Panc1 (cell line): ENCODE data around the gene GRM3. TPM values are rescaled to one million over a fixed set of nuclear protein-coding genes. Genes with fewer than 3 reads are reported as not detected.

Experiments used
- ATAC-seq: fragments of 200-7000 bp; cut with Tn5 transposase; 2 replicates; pipeline ENCODE4 v1.9.1; 2020; ENCODE audit warnings: mild to moderate bottlenecking, moderate library complexity
- BruUV-seq: library from RNA; stranded (reverse); fragments of 400-500 nt; replicated peaks from 2 replicates; lab custom pipeline; 2021; lab: Mats Ljungman, UMichigan
- CTCF ChIA-PET: fragments of 300-600 bp; sonication (Branson Sonifier 250); formaldehyde crosslinking; loops from one replicate; lab custom pipeline; 2022; ENCODE audit warnings: antibody characterized with exemption; lab: Charles Lee
- POLR2A ChIA-PET: fragments of 300-600 bp; sonication (Branson Sonifier 250); formaldehyde crosslinking; loops from one replicate; lab custom pipeline; 2022; ENCODE audit warnings: antibody characterized with exemption; lab: Charles Lee
- DNase-seq: peaks from one replicate; pipeline ENCODE4 v3.0.0-alpha.2; 2010; ENCODE audit warnings: low read depth, low spot score
- H3K27ac ChIP-seq: 2 replicates; pipeline ENCODE4 v1.5.1; 2011; ENCODE audit warnings: mild to moderate bottlenecking, low read length, inconsistent platforms
- H3K27me3 ChIP-seq: fragments of 200-500 bp; sonication (Bioruptor generic); 2 replicates; pipeline ENCODE4 v1.6.0; 2014; ENCODE audit warnings: low read length, inconsistent platforms; ENCODE audit not compliant: control insufficient read depth, insufficient read depth
- H3K36me3 ChIP-seq: fragments of 200-500 bp; sonication (Bioruptor generic); 2 replicates; pipeline ENCODE4 v1.5.1; 2014; ENCODE audit warnings: inconsistent platforms, mild to moderate bottlenecking, low read length, moderate library complexity; ENCODE audit not compliant: control insufficient read depth, insufficient read depth
- H3K4me1 ChIP-seq: 2 replicates; pipeline ENCODE4 v1.5.1; 2011; ENCODE audit warnings: inconsistent platforms, mild to moderate bottlenecking, low read length, moderate library complexity; ENCODE audit not compliant: control insufficient read depth, insufficient read depth
- H3K4me3 ChIP-seq, 2 experiments: 2 replicates each; pipeline ENCODE4 v1.5.1; 2011 to 2012; ENCODE audit warnings: low read depth in 2 of 2, low read length in 2 of 2, mild to moderate bottlenecking in 2 of 2, inconsistent platforms in 1 of 2, moderate library complexity in 1 of 2
- H3K9me3 ChIP-seq: fragments of 200-500 bp; sonication (Bioruptor generic); 2 replicates; pipeline ENCODE4 v1.5.1; 2014; ENCODE audit warnings: low read depth, mild to moderate bottlenecking, inconsistent platforms, low read length, moderate library complexity; ENCODE audit not compliant: control insufficient read depth, insufficient read depth
- CTCF ChIP-seq: fragments of 450-650 bp; IDR thresholded peaks from 2 replicates; pipeline ENCODE4 v1.5.1; 2017; ENCODE audit warnings: mild to moderate bottlenecking
- POLR2AphosphoS5 ChIP-seq: IDR thresholded peaks from 2 replicates; pipeline ENCODE4 v1.6.1; 2012; ENCODE audit warnings: mild to moderate bottlenecking, low read depth, low read length, moderate library complexity
- REST ChIP-seq, 2 experiments: IDR thresholded peaks; 2 replicates each; pipeline ENCODE4 v1.6.1; 2011 to 2012; ENCODE audit warnings: low read depth in 2 of 2, control low read depth in 1 of 2, low read length in 1 of 2, mild to moderate bottlenecking in 1 of 2, moderate library complexity in 1 of 2; ENCODE audit not compliant: insufficient read depth in 1 of 2
- SIN3A ChIP-seq: IDR thresholded peaks from 2 replicates; pipeline ENCODE4 v1.6.1; 2012; ENCODE audit warnings: low read depth, mild to moderate bottlenecking, low read length, moderate library complexity, borderline replicate concordance; ENCODE audit not compliant: insufficient read depth
- TCF7L2 ChIP-seq: IDR thresholded peaks from 2 replicates; pipeline ENCODE4 v1.6.1; 2011; ENCODE audit warnings: mild to moderate bottlenecking, low read depth, low read length, inconsistent platforms
- in situ Hi-C: cut with HindIII; loops from 2 replicates; pipeline ENCODE4 v1.10.0; 2016; ENCODE audit warnings: low sequenced_read_pairs, low pct_unique_long_range_greater_than_20kb
- intact Hi-C: fragments of 100-400 bp; cut with micrococcal nuclease; formaldehyde crosslinking; loops from one replicate; pipeline ENCODE4 v1.10.0; 2022; ENCODE audit not compliant: unreplicated experiment
- total RNA-seq: library from RNA; stranded (reverse); gene quantifications from one replicate; pipeline ENCODE4 v1.2.1, GENCODE V29; 2021; ENCODE audit not compliant: unreplicated experiment

The GRM3 gene
- total RNA-seq, 1 experiment from 2014 or later: not detected

GRCh38 chr7:86823769-86824168 is 180.1 kb downstream of the GRM3 start:
- in situ Hi-C loops: no loop called here
- intact Hi-C loops: no loop called here
- H3K4me1 ChIP-seq: no peaks in the 10 kb centered on the region
- ChIA-PET POLR2A (no interaction called here), CTCF (no interaction called here)
- TF ChIP-seq REST (IDR thresholded peaks at IDR 0.05; ENCODE audit: insufficient read depth in 1 of 2, low read depth in 2 of 2, low read length in 1 of 2) (no peak), POLR2AphosphoS5 (no peak), CTCF (no peak), SIN3A (no peak), TCF7L2 (no peak)
- no peaks in the 10 kb centered on the region for H3K27me3 ChIP-seq
- ATAC-seq (no peak), DNase-seq (no peak)
- H3K27ac ChIP-seq: no peak overlapping the region
- no peak overlapping the region for H3K4me3 ChIP-seq
- H3K36me3 ChIP-seq: no peaks in the 10 kb centered on the region
- no peaks in the 10 kb centered on the region for H3K9me3 ChIP-seq
- BruUV-seq: no TSS peak

- no peaks in the 10 kb centered on the region for H3K4me1 ChIP-seq
- no peak overlapping the region for H3K4me3 ChIP-seq
- ATAC-seq (no peak), DNase-seq (no peak)
- in situ Hi-C loops (no loop called here), intact Hi-C loops (no loop called here)
- no peaks in the 10 kb centered on the region for H3K27me3 ChIP-seq
- POLR2A ChIA-PET: no interaction called here
- H3K36me3 ChIP-seq: no peaks in the 10 kb centered on the region
- TF ChIP-seq REST (IDR thresholded peaks at IDR 0.05; ENCODE audit: insufficient read depth in 1 of 2, low read depth in 2 of 2, low read length in 1 of 2) (no peak), POLR2AphosphoS5 (no peak), CTCF (no peak), SIN3A (no peak)
- CTCF ChIA-PET: no interaction called here
- BruUV-seq: no TSS peak
- no peaks in the 10 kb centered on the region for H3K9me3 ChIP-seq
- H3K27ac ChIP-seq: no peak overlapping the region
Measured at GRCh38 chr7:86825264-86825663, 181.6 kb downstream of the GRM3 start.
